Astrocyte (in vitro differentiated cells and primary cell): ENCODE results near the gene PCDHGA5. TPM values are rescaled to one million over a fixed set of nuclear protein-coding genes. Genes with fewer than 3 reads are reported as not detected.
"Not testable (repeated sequence)": the region's sequence is repeated elsewhere in the genome, so short reads cannot be mapped to it uniquely, and the experiment has no call there.

Source experiments
- DNase-seq: peaks from one replicate; pipeline ENCODE4 v3.0.0-alpha.2; 2010; ENCODE audit warnings: low read depth
- FAIRE-seq: peaks from 2 replicates; lab custom pipeline; 2011; peaks lifted over from hg19 to GRCh38; lab: Jason Lieb, UNC
- H2AFZ ChIP-seq: 2 replicates; pipeline ENCODE4 v1.6.0; 2012; ENCODE audit warnings: low read depth, low read length, inconsistent platforms
- H3K27ac ChIP-seq: 2 replicates; pipeline ENCODE4 v1.5.1; 2011; ENCODE audit warnings: low read depth, low read length, inconsistent platforms
- H3K27me3 ChIP-seq: 2 replicates; pipeline ENCODE4 v1.6.0; 2011; ENCODE audit warnings: low read length, inconsistent platforms; ENCODE audit not compliant: insufficient read depth
- H3K36me3 ChIP-seq: 2 replicates; pipeline ENCODE4 v1.5.1; 2011; ENCODE audit warnings: low read length, inconsistent platforms; ENCODE audit not compliant: insufficient read depth
- H3K4me1 ChIP-seq: 2 replicates; pipeline ENCODE4 v1.5.1; 2011; ENCODE audit warnings: low read length, inconsistent platforms; ENCODE audit not compliant: insufficient read depth
- H3K4me2 ChIP-seq: 2 replicates; pipeline ENCODE4 v1.6.0; 2012; ENCODE audit warnings: low read length, inconsistent platforms
- H3K4me3 ChIP-seq: 2 replicates; pipeline ENCODE4 v1.5.1; 2011; ENCODE audit warnings: low read depth, mild to moderate bottlenecking, low read length, inconsistent platforms; ENCODE audit not compliant: insufficient read depth
- H3K79me2 ChIP-seq: 2 replicates; pipeline ENCODE4 v1.6.0; 2012; ENCODE audit warnings: mild to moderate bottlenecking, low read length, inconsistent platforms; ENCODE audit not compliant: insufficient read depth
- H3K9ac ChIP-seq: 2 replicates; pipeline ENCODE4 v1.6.0; 2012; ENCODE audit warnings: mild to moderate bottlenecking, low read length, inconsistent platforms
- H3K9me3 ChIP-seq: 2 replicates; pipeline ENCODE4 v1.5.1; 2012; ENCODE audit warnings: low read depth, mild to moderate bottlenecking, low read length, inconsistent platforms; ENCODE audit not compliant: insufficient read depth
- H4K20me1 ChIP-seq: 2 replicates; pipeline ENCODE4 v1.6.0; 2012; ENCODE audit warnings: low read length, inconsistent platforms; ENCODE audit not compliant: insufficient read depth
- H3K27ac Mint-ChIP-seq: one replicate; pipeline ENCODE4 v1.8.0; 2021; ENCODE audit warnings: mild to moderate bottlenecking, mixed read lengths; ENCODE audit not compliant: unreplicated experiment
- H3K27me3 Mint-ChIP-seq: one replicate; pipeline ENCODE4 v1.8.0; 2021; ENCODE audit warnings: low read depth, mixed read lengths; ENCODE audit not compliant: unreplicated experiment
- H3K36me3 Mint-ChIP-seq: one replicate; pipeline ENCODE4 v1.8.0; 2021; ENCODE audit warnings: low read depth, mixed read lengths; ENCODE audit not compliant: unreplicated experiment
- H3K4me1 Mint-ChIP-seq: one replicate; pipeline ENCODE4 v1.8.0; 2021; ENCODE audit warnings: low read depth, mixed read lengths; ENCODE audit not compliant: unreplicated experiment
- H3K4me3 Mint-ChIP-seq: one replicate; pipeline ENCODE4 v1.8.0; 2021; ENCODE audit warnings: mild to moderate bottlenecking, moderate library complexity, mixed read lengths; ENCODE audit not compliant: unreplicated experiment
- H3K9me3 Mint-ChIP-seq: one replicate; pipeline ENCODE4 v1.8.0; 2021; ENCODE audit warnings: mild to moderate bottlenecking, mixed read lengths; ENCODE audit not compliant: unreplicated experiment
- CTCF ChIP-seq: IDR thresholded peaks from 2 replicates; pipeline ENCODE4 v1.5.1; 2011; ENCODE audit warnings: low read depth, mild to moderate bottlenecking, inconsistent platforms, low read length, moderate library complexity; ENCODE audit not compliant: insufficient read depth
- EZH2 ChIP-seq: IDR thresholded peaks from 2 replicates; pipeline ENCODE4 v1.6.1; 2012; ENCODE audit warnings: mild to moderate bottlenecking, low read length, inconsistent platforms; ENCODE audit not compliant: insufficient read depth
- total RNA-seq: library from RNA; stranded (reverse); gene quantifications from 2 replicates; pipeline ENCODE4 v1.2.1, GENCODE V29; 2021

The PCDHGA5 gene
- total RNA-seq, 1 donor from 2014 or later: 0.30 TPM

- H3K4me2 ChIP-seq: no peak overlapping the region
- H3K9me3 ChIP-seq: peaks cover 24% of the 10 kb centered on the region
- TF ChIP-seq EZH2: no peak
- TF ChIP-seq CTCF: no peak
- H2AFZ ChIP-seq: no peak overlapping the region
- no peaks in the 10 kb centered on the region for H3K4me1 ChIP-seq
- H3K27ac Mint-ChIP-seq: no peak overlapping the region
- H4K20me1 ChIP-seq: no peaks in the 10 kb centered on the region
- H3K9me3 Mint-ChIP-seq: peaks cover 36% of the 10 kb centered on the region
- H3K36me3 Mint-ChIP-seq: peaks cover 3% of the 10 kb centered on the region
- peaks cover 3% of the 10 kb centered on the region for H3K27me3 ChIP-seq
- H3K4me3 ChIP-seq: no peak overlapping the region
- H3K4me1 Mint-ChIP-seq: no peaks in the 10 kb centered on the region
- FAIRE-seq (no peak), DNase-seq (no peak)
- H3K9ac ChIP-seq: no peak overlapping the region
- H3K4me3 Mint-ChIP-seq: no peak overlapping the region
- H3K27me3 Mint-ChIP-seq: no peaks in the 10 kb centered on the region
- H3K36me3 ChIP-seq: no peaks in the 10 kb centered on the region
- H3K27ac ChIP-seq: no peak overlapping the region
- H3K79me2 ChIP-seq: no peaks in the 10 kb centered on the region
These were observed 18.6 kb upstream of the PCDHGA5 start for GRCh38 chr5:141345327-141345726.

- H3K27ac ChIP-seq, H3K27me3 ChIP-seq, FAIRE-seq, H3K27ac Mint-ChIP-seq, H3K4me3 ChIP-seq, H3K36me3 ChIP-seq, H3K27me3 Mint-ChIP-seq, H4K20me1 ChIP-seq, H3K9ac ChIP-seq, H3K79me2 ChIP-seq, H3K4me1 ChIP-seq, H2AFZ ChIP-seq, H3K36me3 Mint-ChIP-seq, DNase-seq, H3K4me3 Mint-ChIP-seq, H3K4me1 Mint-ChIP-seq, H3K4me2 ChIP-seq: not testable (repeated sequence)
- H3K9me3 ChIP-seq: peaks cover 29% of the 10 kb centered on the region
- peaks cover 36% of the 10 kb centered on the region for H3K9me3 Mint-ChIP-seq
These were observed 17.9 kb upstream of the PCDHGA5 start for GRCh38 chr5:141346017-141346416.

- Mint-ChIP-seq H3K36me3 (peaks cover 2% of the 10 kb centered on the region), H3K27me3 (no peaks in the 10 kb centered on the region), H3K27ac (no peak within 1 kb of the TSS), H3K9me3 (peaks cover 26% of the 10 kb centered on the region), H3K4me3 (peak within 1 kb of the TSS; percentile 24), H3K4me1 (no peaks in the 10 kb centered on the region)
- Histone ChIP-seq H3K27ac (no peak within 1 kb of the TSS), H3K9me3 (peaks cover 31% of the 10 kb centered on the region), H4K20me1 (no peaks in the 10 kb centered on the region), H3K4me3 (peak within 1 kb of the TSS; percentile 48), H3K36me3 (no peaks in the 10 kb centered on the region), H3K9ac (peak within 1 kb of the TSS; percentile 39), H3K4me1 (no peaks in the 10 kb centered on the region), H3K27me3 (peaks cover 3% of the 10 kb centered on the region), H2AFZ (peak within 1 kb of the TSS; percentile 60), H3K4me2 (peak within 1 kb of the TSS; percentile 77), H3K79me2 (no peaks in the 10 kb centered on the region)
- TF ChIP-seq CTCF (peak; percentile 40), EZH2 (no peak)
- FAIRE-seq: no peak
- DNase-seq: peak; percentile 41
These were observed 13.9 kb upstream of the PCDHGA5 start, which contains the start of gene PCDHGB1 for GRCh38 chr5:141349917-141350619. Gene PCDHGB1, plus strand, starts transcription at chr5:141350099. Its CDS starts 162 bp downstream, at chr5:141350261.
